Measurements from ENCODE around the gene IL2.
A peak's percentile ranks its signal among the peaks of the same experiment; 100 is the strongest.

IL2 gene

DNA sequence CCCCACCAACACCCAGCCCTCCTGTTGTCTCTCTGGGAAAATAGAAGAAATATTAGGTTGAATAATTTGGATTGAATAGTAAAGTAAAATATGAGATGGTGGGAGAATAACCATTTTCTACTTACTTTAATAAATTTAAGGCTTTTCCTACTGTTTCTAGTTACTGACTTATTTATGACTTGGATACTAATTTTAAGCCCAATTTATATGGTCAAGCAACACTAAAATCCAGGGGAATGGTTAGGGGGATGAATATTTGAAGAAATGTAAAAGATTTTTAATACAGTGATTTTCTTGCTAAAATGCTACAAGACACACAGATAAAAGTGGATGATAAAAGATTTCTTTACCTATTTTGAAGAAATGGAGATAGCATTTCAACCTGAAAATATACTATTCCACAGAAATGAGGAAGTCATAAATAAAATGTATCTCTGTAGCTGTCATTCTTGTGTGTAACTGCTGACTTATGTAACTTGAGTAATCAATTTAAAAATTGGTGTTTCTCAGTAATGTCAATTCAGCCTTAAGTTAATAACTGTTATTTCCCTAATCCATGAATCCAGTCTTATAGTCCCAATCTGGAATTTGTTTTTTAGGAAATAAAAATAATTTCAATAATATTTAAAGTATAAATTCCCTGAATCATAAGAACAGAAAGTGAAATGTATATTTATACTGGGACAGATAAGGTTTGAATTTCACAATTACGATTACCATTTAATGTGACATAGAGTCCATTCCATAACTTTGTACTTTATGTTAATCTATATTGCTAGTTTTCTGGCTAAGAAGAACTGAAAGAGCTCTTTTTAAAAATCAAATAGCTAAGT, 24.3 kb upstream of the IL2 start:
- no peak for DNase-seq (ENCODE audit: low read depth)
- TF ChIP-seq, protein P1, sequence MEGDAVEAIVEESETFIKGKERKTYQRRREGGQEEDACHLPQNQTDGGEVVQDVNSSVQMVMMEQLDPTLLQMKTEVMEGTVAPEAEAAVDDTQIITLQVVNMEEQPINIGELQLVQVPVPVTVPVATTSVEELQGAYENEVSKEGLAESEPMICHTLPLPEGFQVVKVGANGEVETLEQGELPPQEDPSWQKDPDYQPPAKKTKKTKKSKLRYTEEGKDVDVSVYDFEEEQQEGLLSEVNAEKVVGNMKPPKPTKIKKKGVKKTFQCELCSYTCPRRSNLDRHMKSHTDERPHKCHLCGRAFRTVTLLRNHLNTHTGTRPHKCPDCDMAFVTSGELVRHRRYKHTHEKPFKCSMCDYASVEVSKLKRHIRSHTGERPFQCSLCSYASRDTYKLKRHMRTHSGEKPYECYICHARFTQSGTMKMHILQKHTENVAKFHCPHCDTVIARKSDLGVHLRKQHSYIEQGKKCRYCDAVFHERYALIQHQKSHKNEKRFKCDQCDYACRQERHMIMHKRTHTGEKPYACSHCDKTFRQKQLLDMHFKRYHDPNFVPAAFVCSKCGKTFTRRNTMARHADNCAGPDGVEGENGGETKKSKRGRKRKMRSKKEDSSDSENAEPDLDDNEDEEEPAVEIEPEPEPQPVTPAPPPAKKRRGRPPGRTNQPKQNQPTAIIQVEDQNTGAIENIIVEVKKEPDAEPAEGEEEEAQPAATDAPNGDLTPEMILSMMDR (IDR thresholded peaks at IDR 0.05; ENCODE audit: control insufficient read depth, insufficient read depth, low read depth, low read length, missing control alignments): no peak
- no peak overlapping the region for H3K4me3 ChIP-seq (ENCODE audit: control insufficient read depth, low read depth, low read length)

DNA sequence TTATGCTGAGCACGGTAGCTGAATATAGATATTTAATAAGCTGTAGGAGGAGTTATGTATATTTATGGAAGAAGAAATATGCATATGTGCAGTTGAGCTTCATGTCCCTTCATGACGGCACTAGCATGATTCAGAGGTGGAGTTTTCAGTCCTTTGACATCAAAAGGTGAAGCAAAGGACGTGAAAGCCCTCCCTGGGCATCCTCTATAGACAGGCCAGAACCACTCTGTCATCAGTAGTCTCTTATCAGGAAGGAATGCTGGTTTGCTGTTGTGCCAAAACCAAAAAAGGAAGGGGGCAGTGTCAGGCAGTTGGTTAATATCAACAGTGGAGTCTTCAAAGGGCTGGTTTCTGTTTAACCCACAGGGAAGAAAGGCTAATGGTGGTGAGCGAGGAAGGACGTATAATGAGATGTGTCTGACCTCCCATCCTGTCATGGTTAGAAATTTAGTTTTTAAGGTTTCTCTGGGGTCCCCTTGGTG, 23.5 kb upstream of the IL2 start:
- H3K4me3 ChIP-seq (ENCODE audit: control insufficient read depth, low read depth, low read length): no peak overlapping the region
- DNase-seq (ENCODE audit: low read depth): peak; percentile 24
- TF ChIP-seq, protein P1 (IDR thresholded peaks at IDR 0.05; ENCODE audit: control insufficient read depth, insufficient read depth, low read depth, low read length, missing control alignments): no peak

DNA sequence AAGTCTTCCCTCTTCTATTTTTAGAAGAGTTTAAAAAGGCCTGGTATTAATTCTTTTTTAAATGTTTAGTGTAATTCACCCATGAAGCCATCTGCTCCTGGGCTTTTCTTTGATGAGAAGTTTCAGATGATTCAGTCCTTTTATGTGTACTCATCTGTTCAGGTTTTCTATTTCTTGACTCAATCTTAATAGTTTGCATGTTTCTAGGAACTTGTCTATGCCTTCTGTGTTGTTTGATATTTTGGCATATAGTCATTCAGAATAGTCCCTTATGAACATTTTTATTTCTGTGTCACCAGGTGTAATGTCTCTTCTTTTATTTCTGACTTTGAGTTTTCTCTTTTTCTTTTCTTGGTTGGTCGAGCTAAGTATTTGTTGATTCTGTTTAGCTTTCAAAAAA, 20.2 kb upstream of the IL2 start:
- TF ChIP-seq, protein P1 (IDR thresholded peaks at IDR 0.05; ENCODE audit: control insufficient read depth, insufficient read depth, low read depth, low read length, missing control alignments): no peak

DNA sequence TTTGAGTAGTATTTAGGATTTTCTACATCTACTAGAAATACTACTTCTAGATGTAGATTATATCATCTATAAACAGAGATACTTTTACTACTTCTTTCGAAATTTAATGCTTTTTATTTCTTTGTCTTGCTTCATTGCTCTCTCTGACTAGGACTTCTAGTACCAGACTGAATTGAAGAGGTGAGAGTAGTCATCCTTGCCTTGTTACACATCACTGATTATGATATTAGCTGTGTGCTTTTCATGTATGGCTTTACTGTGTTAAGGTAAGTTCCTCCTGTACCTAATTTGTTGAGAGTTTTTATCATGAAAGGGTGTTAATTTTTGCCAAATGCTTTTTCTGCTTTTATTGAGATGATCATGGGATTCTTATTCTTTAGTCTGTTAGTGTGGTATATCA, 19.6 kb upstream of the IL2 start:
- TF ChIP-seq, protein P1 (IDR thresholded peaks at IDR 0.05; ENCODE audit: control insufficient read depth, insufficient read depth, low read depth, low read length, missing control alignments): no peak
- DNase-seq (ENCODE audit: low read depth): no peak
- H3K4me3 ChIP-seq (ENCODE audit: control insufficient read depth, low read depth, low read length): no peak overlapping the region

More for the DNA sequence above, 20.2 kb upstream of the IL2 start:
- no peak overlapping the region for H3K4me3 ChIP-seq (ENCODE audit: control insufficient read depth, low read depth, low read length)
- DNase-seq (ENCODE audit: low read depth): no peak

DNA sequence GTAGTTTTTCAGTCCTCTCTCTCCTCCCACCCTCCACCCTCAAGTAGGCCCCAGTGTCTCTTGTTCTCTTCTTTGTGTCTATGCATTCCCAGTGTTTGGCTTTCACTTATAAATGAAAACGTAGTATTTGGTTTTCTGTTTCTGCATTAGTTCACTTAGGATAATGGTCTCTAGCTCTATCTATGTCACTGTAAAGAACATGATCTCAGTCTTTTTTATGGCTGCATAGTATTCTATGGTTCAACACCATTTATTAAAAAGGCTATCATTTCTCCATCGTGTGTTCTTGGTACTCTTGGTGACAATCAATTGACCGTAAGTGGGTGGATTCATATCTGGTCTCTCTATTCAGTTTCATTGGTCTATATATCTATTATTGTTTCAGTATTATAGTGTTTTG, 18.7 kb upstream of the IL2 start:
- H3K4me3 ChIP-seq (ENCODE audit: control insufficient read depth, low read depth, low read length): no peak overlapping the region
- TF ChIP-seq, protein P1 (IDR thresholded peaks at IDR 0.05; ENCODE audit: control insufficient read depth, insufficient read depth, low read depth, low read length, missing control alignments): no peak
- no peak for DNase-seq (ENCODE audit: low read depth)

DNA sequence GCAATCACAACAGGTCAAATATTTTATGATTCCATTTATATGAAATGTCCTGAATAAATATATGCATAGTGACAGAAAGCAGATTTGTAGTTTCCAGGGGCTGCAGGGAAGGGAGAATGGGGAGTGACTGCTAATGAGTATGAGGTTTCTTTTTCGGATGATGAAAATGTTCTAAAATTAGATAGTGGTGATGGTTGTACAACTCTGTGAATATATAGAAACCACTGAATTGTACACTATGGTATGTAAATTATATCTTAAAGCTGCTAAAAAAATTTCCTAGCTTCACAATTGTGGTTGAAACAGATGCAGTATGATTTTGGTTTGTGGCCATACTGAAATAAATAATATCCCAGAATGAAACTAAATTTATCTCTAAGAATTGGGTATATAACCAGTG, 12.9 kb upstream of the IL2 start:
- TF ChIP-seq, protein P1 (IDR thresholded peaks at IDR 0.05; ENCODE audit: control insufficient read depth, insufficient read depth, low read depth, low read length, missing control alignments): no peak
- no peak overlapping the region for H3K4me3 ChIP-seq (ENCODE audit: control insufficient read depth, low read depth, low read length)
- DNase-seq (ENCODE audit: low read depth): no peak

Data from AG09309 (cell line).